Measurements from ENCODE around the gene PJA1.

The PJA1 gene

DNA sequence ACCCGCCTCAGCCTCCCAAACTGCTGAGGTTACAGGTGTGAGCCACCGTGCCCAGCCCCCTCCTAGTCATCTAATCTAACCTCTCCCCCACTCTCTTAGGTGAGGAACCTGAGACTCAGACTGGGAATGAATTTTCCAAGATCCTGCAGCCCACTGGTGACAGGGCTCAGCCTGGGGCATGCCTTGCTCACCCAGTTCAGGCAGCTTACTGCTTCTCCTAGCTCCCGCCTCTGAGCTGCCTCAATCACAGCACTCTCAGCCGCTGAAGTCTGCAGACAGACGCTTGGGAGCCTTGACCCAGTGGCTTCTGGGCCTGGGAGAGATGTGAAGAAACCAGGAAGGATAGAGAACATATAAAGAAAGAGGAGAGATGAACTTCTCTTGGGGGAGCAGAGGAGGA, 24.4 kb downstream of the PJA1 start:
- DNase-seq = no peak

DNA sequence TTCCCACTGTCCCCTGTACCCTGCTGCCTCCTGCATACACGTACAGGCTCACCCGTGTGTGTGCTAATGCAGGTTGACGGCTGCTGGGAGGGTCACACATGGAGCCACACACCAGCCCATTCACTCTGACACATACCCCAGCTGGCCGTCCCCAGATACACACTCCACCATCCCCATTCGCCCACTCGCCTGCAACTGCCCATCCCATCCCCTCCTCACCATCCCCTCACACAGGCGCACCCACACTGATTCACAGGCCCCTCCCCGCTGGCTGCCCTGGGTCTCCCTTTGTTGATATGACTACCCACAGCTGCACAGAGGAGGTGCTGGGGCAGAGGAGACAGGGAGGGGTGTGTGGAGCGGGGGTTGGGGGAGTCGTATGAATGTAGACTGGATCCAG, 25.7 kb downstream of the PJA1 start:
- DNase-seq = no peak

GRCh38 chrX:69138512-69138911, 26.7 kb downstream of the PJA1 start:
- DNase-seq = no peak

DNA sequence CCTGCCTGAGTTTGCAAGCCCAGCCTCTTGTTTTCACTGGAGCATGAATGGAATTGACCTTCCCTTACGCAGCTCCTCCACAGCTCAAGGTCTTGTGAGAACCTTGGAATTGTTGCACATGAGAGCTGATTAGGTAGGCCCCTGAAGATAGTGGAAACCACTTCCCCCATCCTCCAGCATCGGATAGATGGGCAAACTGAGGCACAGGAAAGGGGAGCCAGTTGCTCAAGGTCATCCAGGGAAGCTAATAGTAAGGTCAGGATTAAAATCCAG, 27.2 kb downstream of the PJA1 start:
- no peak for DNase-seq

GRCh38 chrX:69137371-69138117, 27.7 kb downstream of the PJA1 start:
- peak; percentile 5 for DNase-seq

DNA sequence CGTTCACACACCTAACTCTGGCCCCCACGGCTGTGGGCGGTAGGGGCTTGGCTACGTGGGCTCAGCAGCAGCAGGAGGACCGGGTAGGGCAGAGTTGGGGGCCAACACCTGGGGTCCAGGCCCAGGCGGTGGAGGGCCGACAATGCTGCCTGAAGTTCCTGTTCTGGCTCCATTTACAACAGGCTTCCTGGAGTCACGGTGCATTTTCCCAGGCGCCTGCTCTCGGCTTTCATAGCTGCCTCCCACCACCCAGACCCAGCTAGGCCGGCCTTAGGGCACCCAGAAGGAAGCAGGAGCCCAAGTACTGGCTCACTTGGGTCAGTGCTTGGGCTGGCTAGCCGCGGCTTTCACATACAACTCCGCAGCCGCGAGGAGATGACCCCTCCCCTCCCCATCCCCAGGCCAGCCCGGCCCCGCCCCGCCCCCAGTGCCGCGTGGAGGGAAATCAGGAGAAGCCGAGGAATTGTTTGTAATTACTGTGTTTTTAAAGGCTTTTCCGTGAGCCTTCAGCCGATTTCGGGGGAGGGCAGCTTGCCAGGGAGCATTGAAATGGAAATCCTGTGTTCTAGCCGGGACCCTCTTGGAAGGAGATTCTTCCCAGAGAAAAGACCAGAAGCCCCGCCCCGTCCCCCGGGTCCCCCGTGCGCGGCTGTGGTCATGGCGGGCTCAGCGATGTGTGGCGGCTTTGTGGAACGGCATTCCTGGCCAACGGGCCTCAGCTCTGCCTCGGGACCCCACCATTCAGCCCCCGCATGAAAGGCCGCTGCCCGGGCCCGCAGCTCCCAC, 28.5 kb downstream of the PJA1 start:
- peak; percentile 39 for DNase-seq

GRCh38 chrX:69133921-69134542, 31.2 kb downstream of the PJA1 start:
- DNase-seq = peak; percentile 82

DNA sequence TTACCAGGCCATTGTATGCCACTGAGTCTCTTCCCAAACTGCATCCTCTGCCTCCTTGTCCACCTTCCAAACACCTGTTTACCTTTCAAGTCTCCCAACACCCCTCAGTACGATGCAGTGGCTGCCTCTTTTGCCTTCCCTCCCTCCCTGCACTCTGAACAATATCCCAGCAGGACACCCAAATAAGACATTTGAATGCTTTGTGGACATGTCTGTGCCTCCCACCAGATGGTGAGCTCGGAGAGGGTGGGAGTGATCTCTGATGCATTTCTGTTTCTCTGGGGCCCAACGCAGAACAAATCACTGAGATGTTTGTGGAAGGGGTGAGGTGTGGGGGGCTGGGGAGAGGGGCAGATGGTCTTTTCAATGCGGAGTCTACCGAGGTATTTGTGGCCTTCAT, 33.4 kb downstream of the PJA1 start:
- DNase-seq = peak; percentile 93

- peak; percentile 33 for DNase-seq
Measured at GRCh38 chrX:69130439-69130838, 34.8 kb downstream of the PJA1 start.

- DNase-seq = no peak
Measured at GRCh38 chrX:69128588-69128987, 36.7 kb downstream of the PJA1 start.

- DNase-seq = no peak
Measured at GRCh38 chrX:69127466-69127865, 37.8 kb downstream of the PJA1 start.

DNA sequence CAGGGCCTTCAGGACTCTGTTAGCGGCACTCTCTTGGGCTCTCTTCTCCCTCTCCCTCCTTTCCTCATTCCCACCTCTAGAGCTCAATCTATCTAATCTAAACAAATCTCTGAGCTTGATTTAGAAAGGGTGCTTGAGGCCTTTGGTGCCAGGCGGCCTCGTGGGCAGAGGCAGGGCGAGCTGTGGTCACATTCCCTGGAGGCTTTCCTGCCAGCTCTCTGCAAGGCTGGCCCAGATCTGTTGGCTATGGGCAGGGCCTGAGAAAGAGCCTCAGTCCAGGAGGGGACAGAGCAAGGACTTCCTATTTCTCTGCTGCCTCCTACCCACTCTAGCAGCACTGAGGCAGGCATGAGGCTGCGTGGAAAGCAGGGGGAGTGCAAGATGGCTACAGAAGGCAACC, 38.6 kb downstream of the PJA1 start:
- no peak for DNase-seq

DNA sequence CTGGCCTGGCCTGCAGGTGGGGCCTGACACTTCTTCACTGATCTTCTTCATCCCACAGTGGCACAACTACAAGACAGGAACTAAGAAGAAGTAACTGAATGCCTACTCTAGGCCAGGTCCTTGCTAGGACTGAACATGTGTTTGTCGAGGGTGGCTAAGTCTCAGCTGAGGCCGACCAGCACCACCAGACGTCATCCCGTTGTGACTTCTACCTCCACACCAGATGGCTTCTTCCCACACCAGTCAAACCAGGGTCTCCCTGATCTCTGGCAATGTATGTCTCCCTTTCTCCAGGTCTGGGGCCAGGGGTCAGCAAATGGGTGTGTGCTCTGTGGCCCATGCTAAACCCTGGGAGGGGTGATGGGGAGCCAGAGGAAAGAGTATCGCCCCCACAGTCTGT, 40.2 kb downstream of the PJA1 start:
- no peak for DNase-seq

DNA sequence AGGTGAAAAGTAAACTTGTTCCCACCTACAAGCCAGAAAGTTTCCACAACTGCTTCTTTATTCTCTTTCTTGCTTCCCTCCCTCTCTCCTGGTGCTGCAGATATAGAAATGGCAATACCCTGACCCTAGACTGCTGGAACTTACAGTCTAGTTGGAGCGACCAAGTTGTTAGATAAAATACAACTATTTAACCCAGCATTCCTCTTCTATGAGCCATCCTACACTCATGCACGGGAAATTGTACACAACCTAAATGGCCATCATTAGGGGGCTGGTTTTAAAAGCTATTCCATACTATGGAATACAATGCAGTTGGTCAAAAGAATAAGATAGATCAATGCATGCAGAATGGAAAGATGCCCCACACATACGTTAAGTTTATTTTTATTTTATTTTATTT, 41.1 kb downstream of the PJA1 start:
- no peak for DNase-seq

GRCh38 chrX:69123481-69123880, 41.8 kb downstream of the PJA1 start:
- no peak for DNase-seq

DNA sequence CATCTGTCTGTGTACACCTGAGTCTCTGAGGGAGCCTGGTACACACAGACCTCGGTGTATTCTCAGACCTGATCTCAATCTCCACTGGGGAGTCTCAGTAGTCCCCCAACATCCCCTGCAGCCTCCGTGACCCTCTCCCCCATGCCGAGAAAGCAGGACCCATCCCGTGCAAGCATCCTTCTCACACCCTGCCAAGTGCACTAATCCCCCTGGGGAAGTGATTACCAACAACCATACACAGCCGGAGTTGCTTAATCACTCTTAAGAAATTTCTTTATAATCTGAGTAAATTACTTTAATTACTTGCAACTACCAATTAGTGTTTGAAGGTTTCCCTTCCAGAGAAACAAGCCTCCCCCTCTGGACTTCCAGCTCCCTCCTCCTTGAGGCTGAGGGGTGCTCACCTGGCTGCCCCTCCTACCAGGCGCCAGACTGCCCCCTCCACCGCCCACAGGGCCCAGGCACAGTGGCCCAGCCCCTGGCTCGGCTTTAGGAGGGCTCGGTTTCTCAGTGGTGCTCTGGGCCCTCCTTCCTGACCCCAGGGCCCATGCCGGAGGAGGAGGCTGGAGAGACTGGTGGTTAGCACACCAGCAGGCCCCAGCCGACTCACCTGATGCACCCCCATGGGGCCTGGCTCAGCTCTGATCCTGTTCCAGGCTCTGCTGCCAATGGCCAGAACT, 43.8 kb downstream of the PJA1 start:
- DNase-seq = peak; percentile 49

- DNase-seq = peak; percentile 8
Measured at GRCh38 chrX:69120476-69120875, 44.8 kb downstream of the PJA1 start.

- DNase-seq = no peak
Measured at GRCh38 chrX:69119122-69119521, 46.1 kb downstream of the PJA1 start.

- DNase-seq = peak; percentile 85
Measured at GRCh38 chrX:69117876-69118526, 47.3 kb downstream of the PJA1 start.

GRCh38 chrX:69116077-69116476, 49.2 kb downstream of the PJA1 start:
- DNase-seq = no peak

DNA sequence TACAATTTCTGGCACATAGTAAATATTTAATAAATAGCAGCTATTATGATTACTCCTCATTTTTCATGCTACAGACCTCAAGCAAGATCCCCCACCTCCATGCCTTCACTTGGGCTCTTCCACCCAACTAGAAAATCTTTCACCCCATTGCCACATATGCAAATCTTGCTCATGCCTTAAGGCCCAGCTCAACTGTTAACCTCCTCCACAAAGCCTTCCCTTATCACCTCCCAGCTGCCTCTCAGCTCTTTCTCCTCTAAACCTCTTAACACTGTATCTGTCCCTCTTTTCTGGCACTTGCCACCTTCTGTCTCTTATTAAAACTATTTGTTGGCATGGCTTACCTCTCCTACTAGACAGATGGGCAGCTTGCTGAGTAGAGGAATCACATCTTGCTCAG, 51.5 kb downstream of the PJA1 start:
- no peak for DNase-seq
